ENCODE measurements around the gene MYB. TPM values are rescaled to one million over a fixed set of nuclear protein-coding genes. Genes with fewer than 3 reads are reported as not detected.
A peak's percentile ranks its signal among the peaks of the same experiment; 100 is the strongest.

MYB gene
- polyA plus RNA-seq, 3 donors from 2014 or later, result 0.24 TPM; not detected in 2

DNA sequence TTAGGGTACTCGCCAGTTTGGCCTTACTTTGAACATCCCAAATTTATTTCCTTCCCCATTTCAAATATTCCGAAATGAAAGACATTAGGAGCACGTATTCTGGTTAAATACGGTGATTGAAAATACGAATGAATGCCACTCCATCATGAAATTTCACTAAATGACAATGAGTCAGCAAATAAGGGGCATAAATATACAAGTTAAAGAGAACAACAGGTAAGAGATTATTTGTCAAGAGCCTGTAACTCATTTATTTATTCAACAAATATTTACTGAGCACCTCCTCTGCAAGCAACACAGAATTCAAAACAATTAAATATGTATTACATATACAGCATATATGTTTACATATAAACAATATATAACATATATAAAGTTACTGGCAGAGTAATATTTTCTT lies 44.8 kb downstream of the MYB start:
- Mint-ChIP-seq H3K9me3 (no peaks in the 10 kb centered on the region), H3K36me3 (peaks cover 0 to 7% (median 0%) of the 10 kb centered on the region in 3 donors), H3K27ac (peak overlapping the region in 1 of 6 donors; percentile 83), H3K4me3 (no peak overlapping the region), H3K4me1 (peaks cover 7 to 11% of the 10 kb centered on the region in 2 donors), H3K27me3 (ENCODE audit: low read depth in 3 of 3) (peaks cover 0 to 6% (median 0%) of the 10 kb centered on the region in 3 donors)
- DNase-seq, result no peak

DNA sequence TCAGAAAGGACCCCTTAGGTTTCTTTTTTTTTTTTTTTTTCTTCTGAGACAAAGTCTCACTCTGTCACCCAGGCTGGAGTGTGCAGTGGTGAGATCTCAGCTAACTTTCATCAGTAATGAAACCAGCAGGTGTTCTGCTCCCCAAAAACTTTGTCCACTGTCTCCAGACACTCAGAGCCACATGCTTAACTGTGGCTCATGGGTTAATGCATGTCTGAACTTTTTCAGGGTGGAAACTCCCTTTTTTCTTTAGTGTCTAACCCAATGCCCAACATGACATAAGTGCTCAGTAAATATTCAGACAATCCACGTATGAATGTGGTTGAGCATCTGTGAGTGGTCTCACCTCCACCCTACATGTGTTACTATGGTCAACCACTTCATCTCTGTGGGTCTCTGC lies 45.4 kb downstream of the MYB start:
- Mint-ChIP-seq H3K27ac (no peak overlapping the region), H3K9me3 (no peaks in the 10 kb centered on the region), H3K4me1 (peaks cover 7 to 11% of the 10 kb centered on the region in 2 donors), H3K4me3 (no peak overlapping the region), H3K27me3 (ENCODE audit: low read depth in 3 of 3) (peaks cover 0 to 6% (median 0%) of the 10 kb centered on the region in 3 donors), H3K36me3 (peaks cover 0 to 7% (median 0%) of the 10 kb centered on the region in 3 donors)
- peak; percentile 27 to 48 (median 41) for DNase-seq

DNA sequence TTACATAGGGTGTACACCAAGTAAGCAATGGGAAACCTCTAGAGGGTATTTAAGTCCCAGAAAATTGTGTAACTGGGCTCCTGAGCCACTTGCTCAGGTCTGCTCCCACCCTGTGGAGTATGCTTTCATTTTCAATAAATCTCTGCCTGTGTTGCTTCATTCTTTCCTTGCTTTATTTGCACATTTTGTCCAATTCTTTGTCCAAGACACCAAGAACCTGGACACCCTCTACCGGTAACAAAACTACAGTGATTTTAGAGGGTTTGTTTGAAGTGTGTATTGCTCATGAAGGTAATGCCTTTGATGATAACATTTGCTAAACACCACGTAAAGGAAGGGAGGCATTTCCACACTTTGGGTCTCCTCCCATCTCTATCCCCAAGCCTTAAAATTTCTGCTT lies 46.2 kb downstream of the MYB start:
- Mint-ChIP-seq H3K36me3 (peaks cover 0 to 7% (median 0%) of the 10 kb centered on the region in 3 donors), H3K4me3 (no peak overlapping the region), H3K4me1 (peaks cover 7 to 11% of the 10 kb centered on the region in 2 donors), H3K9me3 (no peaks in the 10 kb centered on the region), H3K27ac (no peak overlapping the region), H3K27me3 (ENCODE audit: low read depth in 3 of 3) (peaks cover 0 to 4% (median 0%) of the 10 kb centered on the region in 3 donors)
- DNase-seq, result no peak

DNA sequence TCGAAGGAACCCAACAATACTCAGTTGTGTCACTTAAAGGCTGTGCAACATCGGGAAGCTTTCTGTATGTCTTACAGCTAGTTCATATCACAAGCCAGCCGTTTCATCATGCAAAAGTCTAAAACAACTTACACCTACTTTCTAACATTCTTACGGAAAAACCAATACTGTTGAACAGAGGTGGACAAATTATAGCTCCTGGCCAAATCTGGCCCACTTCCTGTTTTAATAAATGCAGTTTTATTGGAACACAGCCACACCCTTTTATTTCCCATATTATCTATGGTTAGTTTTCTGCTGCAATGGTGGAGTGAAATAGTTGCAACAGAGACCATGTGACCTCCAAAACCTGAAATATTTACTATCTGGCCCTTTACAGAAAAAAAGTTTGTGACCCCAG lies 46.6 kb downstream of the MYB start:
- no peak for DNase-seq
- Mint-ChIP-seq H3K4me3 (no peak overlapping the region), H3K27ac (no peak overlapping the region), H3K36me3 (peaks cover 0 to 7% (median 0%) of the 10 kb centered on the region in 3 donors), H3K9me3 (no peaks in the 10 kb centered on the region), H3K4me1 (peaks cover 7 to 11% of the 10 kb centered on the region in 2 donors), H3K27me3 (ENCODE audit: low read depth in 3 of 3) (peaks cover 0 to 4% (median 0%) of the 10 kb centered on the region in 3 donors)

DNA sequence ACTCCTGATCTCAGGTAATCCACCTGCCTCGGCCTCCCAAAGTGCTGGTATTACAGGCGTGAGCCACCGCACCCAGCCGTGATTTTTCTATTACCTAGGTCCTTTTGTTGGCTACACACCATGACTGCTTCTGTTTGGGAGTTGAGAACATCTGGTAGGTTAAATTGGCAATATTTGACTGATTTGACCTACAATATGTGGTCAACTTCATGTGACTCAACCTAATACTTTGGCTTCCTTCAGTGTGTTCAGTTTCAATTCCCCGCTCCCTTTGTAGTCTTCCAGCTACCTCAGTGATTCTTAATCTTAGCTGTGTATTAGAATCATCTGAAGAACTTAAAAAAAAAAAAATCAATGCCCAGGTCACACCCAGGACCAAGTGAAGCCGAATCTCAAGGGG lies 47.4 kb downstream of the MYB start:
- Mint-ChIP-seq H3K36me3 (peaks cover 0 to 5% (median 0%) of the 10 kb centered on the region in 3 donors), H3K9me3 (no peaks in the 10 kb centered on the region)

DNA sequence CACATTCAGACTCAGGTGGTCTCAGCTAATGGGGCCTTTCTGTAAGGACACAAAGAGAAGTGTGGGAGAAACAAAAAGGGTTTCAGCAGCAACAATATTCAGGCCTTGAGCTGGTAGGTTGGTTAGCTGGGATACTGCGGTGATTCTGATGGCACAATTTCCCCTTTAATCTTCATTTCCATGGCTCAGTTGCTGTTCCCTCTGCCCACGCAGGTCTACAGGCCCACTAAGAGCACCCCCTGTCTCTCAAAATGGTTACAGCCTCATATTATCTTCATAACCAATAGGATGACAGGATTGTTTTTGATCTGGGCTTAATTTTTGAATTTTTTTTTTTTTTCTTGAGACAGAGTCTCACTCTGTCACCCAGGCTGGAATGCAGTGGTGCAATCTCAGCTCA lies 48.9 kb downstream of the MYB start:
- Mint-ChIP-seq H3K4me3 (no peak overlapping the region), H3K9me3 (no peaks in the 10 kb centered on the region), H3K27me3 (ENCODE audit: low read depth in 3 of 3) (peaks cover 0 to 5% (median 2%) of the 10 kb centered on the region in 3 donors), H3K4me1 (no peaks in the 10 kb centered on the region), H3K36me3 (no peaks in the 10 kb centered on the region), H3K27ac (no peak overlapping the region)
- no peak for DNase-seq

More for the DNA sequence above, 47.4 kb downstream of the MYB start:
- Mint-ChIP-seq H3K27ac (no peak overlapping the region), H3K4me1 (peaks cover 6 to 9% of the 10 kb centered on the region in 2 donors), H3K27me3 (ENCODE audit: low read depth in 3 of 3) (peaks cover 0 to 2% (median 0%) of the 10 kb centered on the region in 3 donors), H3K4me3 (no peak overlapping the region)
- DNase-seq, result no peak

DNA sequence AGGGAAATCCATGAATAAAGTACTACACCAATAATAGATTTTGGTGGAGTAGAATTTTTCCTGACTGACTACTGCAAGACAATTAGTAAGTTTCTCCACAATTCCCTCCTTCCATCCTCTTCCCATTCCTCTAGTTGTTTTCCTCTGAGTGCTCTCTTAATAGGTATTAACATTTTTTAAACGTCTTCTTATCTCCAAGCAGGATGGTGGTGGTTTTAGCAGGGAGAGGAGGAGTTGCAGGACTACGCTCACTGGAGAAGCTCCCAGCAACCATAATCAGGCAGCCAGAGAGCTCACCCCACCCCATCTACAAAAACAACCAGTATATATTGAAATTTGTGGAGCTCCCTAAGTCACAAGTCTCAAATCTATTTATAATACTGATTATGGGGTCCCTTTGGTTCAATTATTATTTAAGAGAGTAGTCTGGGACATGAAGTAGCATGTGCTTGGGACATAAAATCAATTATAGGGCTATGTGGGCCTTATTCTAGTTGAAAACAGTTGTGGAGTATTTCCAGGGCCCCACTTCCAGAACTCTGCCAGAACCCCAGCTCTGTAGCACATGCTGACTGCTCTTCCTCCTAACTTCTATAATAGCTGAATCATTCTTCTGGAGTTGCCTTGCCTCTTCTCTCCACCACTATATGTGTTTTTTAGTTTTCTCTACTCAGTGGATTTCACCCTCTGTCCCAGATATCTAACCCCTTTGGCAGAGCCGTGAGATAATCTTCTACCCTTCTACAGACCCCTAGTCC lies 49.8 kb downstream of the MYB start:
- Mint-ChIP-seq H3K36me3 (no peaks in the 10 kb centered on the region), H3K27ac (no peak overlapping the region), H3K27me3 (ENCODE audit: low read depth in 3 of 3) (peaks cover 0 to 5% (median 0%) of the 10 kb centered on the region in 3 donors), H3K4me1 (no peaks in the 10 kb centered on the region), H3K4me3 (no peak overlapping the region), H3K9me3 (no peaks in the 10 kb centered on the region)
- no peak for DNase-seq

DNA sequence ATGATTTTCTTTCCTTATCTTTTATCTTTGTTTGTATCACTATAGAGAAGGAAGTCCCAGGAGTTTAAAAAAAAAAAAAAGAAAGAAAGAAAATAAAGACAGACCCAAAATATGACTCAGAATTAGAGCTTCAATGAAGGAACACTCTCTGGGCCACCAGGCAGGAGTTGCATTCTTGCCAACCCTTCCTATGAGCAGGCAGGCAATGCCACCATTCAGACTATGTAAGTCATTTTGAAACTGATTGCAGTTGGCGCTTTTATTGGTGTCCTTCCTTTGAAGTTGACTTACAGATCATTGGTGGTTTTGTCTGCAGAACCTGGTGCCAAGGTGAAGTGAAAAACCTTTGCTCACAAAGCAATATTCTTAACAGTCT lies 50.3 kb downstream of the MYB start:
- H3K27ac Mint-ChIP-seq, result no peak overlapping the region
- no peaks in the 10 kb centered on the region for H3K36me3 Mint-ChIP-seq
- no peak for DNase-seq
- H3K9me3 Mint-ChIP-seq, result no peaks in the 10 kb centered on the region
- H3K27me3 Mint-ChIP-seq (ENCODE audit: low read depth in 3 of 3), result peaks cover 0 to 5% (median 1%) of the 10 kb centered on the region in 3 donors
- H3K4me3 Mint-ChIP-seq, result no peak overlapping the region
- no peaks in the 10 kb centered on the region for H3K4me1 Mint-ChIP-seq

DNA sequence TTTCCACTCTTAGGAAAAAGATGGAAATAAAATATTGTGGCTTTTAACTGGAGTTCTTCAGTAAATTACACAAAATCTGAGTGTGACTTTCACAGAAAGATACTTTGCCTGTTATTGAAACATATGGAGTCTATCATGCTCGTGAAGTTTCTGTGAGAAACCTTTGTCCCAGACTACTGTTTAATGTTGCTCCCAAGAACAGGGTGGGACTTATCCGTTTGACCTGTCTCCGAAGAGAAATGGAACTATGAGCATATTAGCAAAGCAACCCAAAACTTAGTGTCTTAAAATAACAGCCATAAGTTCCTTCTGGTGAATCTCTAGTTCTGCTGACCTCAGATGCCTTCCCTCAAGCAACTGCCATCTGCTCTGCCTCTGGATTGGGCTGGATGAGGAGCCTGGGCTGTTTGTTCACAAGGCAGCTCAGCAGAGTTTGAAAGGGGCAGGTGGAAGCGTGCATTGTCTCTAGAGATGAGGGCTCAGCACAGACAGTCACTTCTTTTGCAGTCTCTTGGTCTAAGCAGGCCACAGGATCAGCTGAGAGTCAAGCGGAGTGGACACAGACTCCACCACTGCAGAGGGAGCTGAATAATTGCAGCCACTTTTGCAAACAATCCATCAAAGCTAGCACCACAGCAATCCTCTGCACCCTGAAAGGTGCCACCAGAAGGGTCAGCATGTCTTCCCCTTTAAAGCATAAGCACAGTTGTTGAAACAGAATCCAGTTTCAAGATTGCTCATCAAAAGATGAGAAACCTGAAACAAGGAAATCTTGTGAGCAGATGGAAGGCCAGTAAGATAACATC lies 52.8 kb downstream of the MYB start:
- no peaks in the 10 kb centered on the region for H3K4me1 Mint-ChIP-seq
- H3K27ac Mint-ChIP-seq, result no peak overlapping the region
- no peaks in the 10 kb centered on the region for H3K9me3 Mint-ChIP-seq
- H3K36me3 Mint-ChIP-seq, result no peaks in the 10 kb centered on the region
- DNase-seq, result no peak
- peaks cover 0 to 5% (median 2%) of the 10 kb centered on the region in 3 donors for H3K27me3 Mint-ChIP-seq (ENCODE audit: low read depth in 3 of 3)
- no peak overlapping the region for H3K4me3 Mint-ChIP-seq

DNA sequence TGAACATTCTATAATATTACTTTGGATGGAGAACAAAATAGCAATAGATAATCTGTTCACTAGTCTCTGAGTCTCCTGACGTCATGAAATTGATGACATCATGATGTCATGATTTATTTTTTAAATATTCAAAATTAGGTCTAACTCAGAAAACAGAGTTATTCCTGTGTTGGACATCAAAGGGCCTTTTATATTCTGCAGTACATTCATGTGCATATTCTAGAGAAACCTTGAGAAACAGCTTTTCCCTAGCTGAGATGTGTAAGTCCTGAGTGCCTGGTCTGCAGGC lies 53.3 kb downstream of the MYB start:
- Mint-ChIP-seq H3K27ac (no peak overlapping the region), H3K4me1 (no peaks in the 10 kb centered on the region), H3K36me3 (no peaks in the 10 kb centered on the region), H3K27me3 (ENCODE audit: low read depth in 3 of 3) (peaks cover 0 to 5% (median 2%) of the 10 kb centered on the region in 3 donors), H3K9me3 (no peaks in the 10 kb centered on the region), H3K4me3 (no peak overlapping the region)
- DNase-seq, result no peak

DNA sequence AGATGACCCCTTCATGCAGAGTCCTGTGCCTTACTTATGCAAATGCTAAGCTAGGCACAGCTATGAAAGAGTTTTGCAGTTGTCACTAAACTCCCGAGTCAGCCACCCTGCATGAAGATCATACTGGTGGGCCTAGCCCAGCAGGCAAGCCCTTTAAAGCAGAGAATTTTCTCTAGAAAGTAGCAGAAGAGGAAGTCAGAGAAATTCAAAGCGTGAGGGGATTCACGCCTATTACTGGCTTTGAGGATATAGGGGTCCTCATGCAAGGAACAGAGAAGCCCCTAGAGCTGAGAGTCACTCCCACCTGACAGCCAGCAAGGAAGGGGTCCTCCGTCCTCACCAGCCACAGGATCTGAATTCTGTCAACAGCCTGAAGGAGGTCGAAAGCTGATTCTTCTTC lies 54.6 kb downstream of the MYB start:
- H3K27me3 Mint-ChIP-seq (ENCODE audit: low read depth in 3 of 3), result peaks cover 0 to 5% (median 2%) of the 10 kb centered on the region in 3 donors
- H3K9me3 Mint-ChIP-seq, result no peaks in the 10 kb centered on the region
- no peak overlapping the region for H3K27ac Mint-ChIP-seq
- DNase-seq, result no peak
- no peaks in the 10 kb centered on the region for H3K4me1 Mint-ChIP-seq
- no peaks in the 10 kb centered on the region for H3K36me3 Mint-ChIP-seq
- H3K4me3 Mint-ChIP-seq, result no peak overlapping the region

DNA sequence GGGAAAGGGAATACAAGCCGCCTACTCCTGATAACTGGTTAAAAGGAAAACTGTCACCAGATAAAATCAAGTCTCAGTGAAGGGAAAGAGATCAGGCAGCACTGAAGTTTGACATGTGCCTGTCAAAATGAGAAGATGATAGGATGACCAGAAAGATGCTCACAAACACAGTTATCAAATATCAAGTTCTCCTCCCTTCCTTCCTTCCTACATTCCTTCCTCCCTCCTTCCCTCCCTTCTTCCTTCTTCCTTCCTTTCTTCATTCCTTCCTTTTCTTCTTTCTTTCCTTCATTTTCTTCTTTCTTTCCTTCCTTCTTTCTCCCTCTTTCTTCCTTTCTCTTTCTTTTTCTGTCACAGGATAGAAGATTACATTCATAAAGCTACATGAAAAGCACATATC lies 55.2 kb downstream of the MYB start:
- DNase-seq, result no peak
- H3K27me3 Mint-ChIP-seq (ENCODE audit: low read depth in 3 of 3), result peaks cover 0 to 5% (median 2%) of the 10 kb centered on the region in 3 donors
- no peaks in the 10 kb centered on the region for H3K36me3 Mint-ChIP-seq
- no peaks in the 10 kb centered on the region for H3K9me3 Mint-ChIP-seq
- H3K4me3 Mint-ChIP-seq, result no peak overlapping the region
- H3K27ac Mint-ChIP-seq, result no peak overlapping the region
- no peaks in the 10 kb centered on the region for H3K4me1 Mint-ChIP-seq

DNA sequence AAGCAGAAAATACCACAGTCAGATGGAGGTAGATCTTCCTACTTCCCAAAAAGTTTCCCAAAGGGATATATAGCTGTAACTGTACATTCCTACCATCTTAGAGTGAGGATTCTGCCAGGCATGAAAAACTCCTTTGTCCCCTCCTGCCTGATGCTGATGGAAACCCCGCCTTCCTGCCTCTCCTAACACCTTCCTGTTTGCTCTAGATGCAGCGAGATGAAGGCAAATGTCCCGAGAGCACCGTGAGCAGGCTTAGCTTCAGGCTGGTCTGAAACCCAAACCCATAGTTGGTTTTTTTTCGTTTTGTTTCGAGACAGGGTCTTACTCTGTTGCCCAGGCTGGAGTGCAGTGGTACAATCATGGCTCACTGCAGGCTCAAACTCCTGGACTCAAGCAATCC lies 55.6 kb downstream of the MYB start:
- no peaks in the 10 kb centered on the region for H3K4me1 Mint-ChIP-seq
- H3K9me3 Mint-ChIP-seq, result no peaks in the 10 kb centered on the region
- no peak overlapping the region for H3K4me3 Mint-ChIP-seq
- no peak for DNase-seq
- no peak overlapping the region for H3K27ac Mint-ChIP-seq
- H3K36me3 Mint-ChIP-seq, result no peaks in the 10 kb centered on the region
- H3K27me3 Mint-ChIP-seq (ENCODE audit: low read depth in 3 of 3), result peaks cover 0 to 5% (median 2%) of the 10 kb centered on the region in 3 donors

DNA sequence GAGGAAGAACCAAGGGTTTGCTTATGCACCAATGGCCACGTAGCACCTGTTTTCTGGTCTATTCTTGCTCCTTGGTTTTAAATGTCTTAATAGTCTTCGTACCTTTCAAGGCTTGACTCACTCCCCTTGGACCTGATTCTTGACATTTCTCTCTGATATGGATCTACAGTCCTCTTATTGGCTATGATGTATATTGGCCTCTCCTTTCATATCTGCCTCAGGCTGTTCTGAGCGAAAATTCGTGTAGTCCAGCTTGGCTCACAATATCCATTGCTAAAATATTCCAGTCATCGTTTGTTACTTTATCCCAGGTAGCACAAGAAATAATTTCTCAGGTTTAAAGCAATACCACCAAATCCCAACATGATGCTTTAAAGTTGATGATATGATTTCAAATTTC lies 59.6 kb downstream of the MYB start:
- peaks cover 0 to 5% (median 0%) of the 10 kb centered on the region in 3 donors for H3K27me3 Mint-ChIP-seq (ENCODE audit: low read depth in 3 of 3)
- no peak overlapping the region for H3K27ac Mint-ChIP-seq
- H3K9me3 Mint-ChIP-seq, result no peaks in the 10 kb centered on the region
- H3K4me3 Mint-ChIP-seq, result no peak overlapping the region
- H3K4me1 Mint-ChIP-seq, result no peaks in the 10 kb centered on the region
- H3K36me3 Mint-ChIP-seq, result no peaks in the 10 kb centered on the region
- DNase-seq, result no peak
